ENCODE data around the gene LIMCH1.
A peak's percentile ranks its signal among the peaks of the same experiment; 100 is the strongest.

LIMCH1 gene

GRCh38 chr4:41602886-41603498, 65.0 kb downstream of the LIMCH1 start:
- DNase-seq (ENCODE audit: low spot score): no peak

GRCh38 chr4:41609851-41610250, 71.9 kb downstream of the LIMCH1 start:
- DNase-seq (ENCODE audit: low spot score): no peak

- DNase-seq (ENCODE audit: low spot score): no peak
Observed at GRCh38 chr4:41610474-41610873, 72.5 kb downstream of the LIMCH1 start.

GRCh38 chr4:41611124-41611838, 73.3 kb downstream of the LIMCH1 start:
- no peak for DNase-seq (ENCODE audit: low spot score)

GRCh38 chr4:41611881-41612871, 74.2 kb downstream of the LIMCH1 start:
- peak; percentile 33 for DNase-seq (ENCODE audit: low spot score)

- no peak for DNase-seq (ENCODE audit: low spot score)
Observed at GRCh38 chr4:41613386-41613785, 75.4 kb downstream of the LIMCH1 start.

GRCh38 chr4:41613821-41614220, 75.9 kb downstream of the LIMCH1 start:
- no peak for DNase-seq (ENCODE audit: low spot score)

GRCh38 chr4:41614519-41614918, 76.6 kb downstream of the LIMCH1 start:
- no peak for DNase-seq (ENCODE audit: low spot score)

- no peak for DNase-seq (ENCODE audit: low spot score)
Observed at GRCh38 chr4:41619161-41619560, 81.2 kb downstream of the LIMCH1 start.

- DNase-seq (ENCODE audit: low spot score): no peak
Observed at GRCh38 chr4:41620594-41621256, 82.8 kb downstream of the LIMCH1 start.

GRCh38 chr4:41622787-41623186, 84.8 kb downstream of the LIMCH1 start:
- DNase-seq (ENCODE audit: low spot score): no peak

- DNase-seq (ENCODE audit: low spot score): no peak
Observed at GRCh38 chr4:41624765-41625164, 86.8 kb downstream of the LIMCH1 start.

- DNase-seq (ENCODE audit: low spot score): no peak
Observed at GRCh38 chr4:41625531-41625930, 87.6 kb downstream of the LIMCH1 start.

GRCh38 chr4:41628936-41629335, 91.0 kb downstream of the LIMCH1 start:
- DNase-seq (ENCODE audit: low spot score): no peak

- no peak for DNase-seq (ENCODE audit: low spot score)
Observed at GRCh38 chr4:41631523-41631922, 93.6 kb downstream of the LIMCH1 start.

GRCh38 chr4:41632481-41633073, 94.6 kb downstream of the LIMCH1 start:
- no peak for DNase-seq (ENCODE audit: low spot score)

- DNase-seq (ENCODE audit: low spot score): no peak
Observed at GRCh38 chr4:41633321-41633720, 95.4 kb downstream of the LIMCH1 start.

- no peak for DNase-seq (ENCODE audit: low spot score)
Observed at GRCh38 chr4:41635441-41635840, 97.5 kb downstream of the LIMCH1 start.

GRCh38 chr4:41638203-41638602, 100.2 kb downstream of the LIMCH1 start:
- DNase-seq (ENCODE audit: low spot score): no peak

- no peak for DNase-seq (ENCODE audit: low spot score)
Observed at GRCh38 chr4:41638866-41639265, 100.9 kb downstream of the LIMCH1 start.

- DNase-seq (ENCODE audit: low spot score): no peak
Observed at GRCh38 chr4:41639291-41639690, 101.3 kb downstream of the LIMCH1 start.

- DNase-seq (ENCODE audit: low spot score): no peak
Observed at GRCh38 chr4:41640906-41641305, 102.9 kb downstream of the LIMCH1 start.

All from SW480 (cell line).